ENCODE results near the gene NOL7. TPM values are rescaled to one million over a fixed set of nuclear protein-coding genes. Genes with fewer than 3 reads are reported as not detected.

Gene NOL7
- total and polyA plus RNA-seq, 2 of the 13 experiments (the other 11 are each of a cell fraction or from before 2014, with no cell fraction given) = 37.8 to 186 TPM

DNA sequence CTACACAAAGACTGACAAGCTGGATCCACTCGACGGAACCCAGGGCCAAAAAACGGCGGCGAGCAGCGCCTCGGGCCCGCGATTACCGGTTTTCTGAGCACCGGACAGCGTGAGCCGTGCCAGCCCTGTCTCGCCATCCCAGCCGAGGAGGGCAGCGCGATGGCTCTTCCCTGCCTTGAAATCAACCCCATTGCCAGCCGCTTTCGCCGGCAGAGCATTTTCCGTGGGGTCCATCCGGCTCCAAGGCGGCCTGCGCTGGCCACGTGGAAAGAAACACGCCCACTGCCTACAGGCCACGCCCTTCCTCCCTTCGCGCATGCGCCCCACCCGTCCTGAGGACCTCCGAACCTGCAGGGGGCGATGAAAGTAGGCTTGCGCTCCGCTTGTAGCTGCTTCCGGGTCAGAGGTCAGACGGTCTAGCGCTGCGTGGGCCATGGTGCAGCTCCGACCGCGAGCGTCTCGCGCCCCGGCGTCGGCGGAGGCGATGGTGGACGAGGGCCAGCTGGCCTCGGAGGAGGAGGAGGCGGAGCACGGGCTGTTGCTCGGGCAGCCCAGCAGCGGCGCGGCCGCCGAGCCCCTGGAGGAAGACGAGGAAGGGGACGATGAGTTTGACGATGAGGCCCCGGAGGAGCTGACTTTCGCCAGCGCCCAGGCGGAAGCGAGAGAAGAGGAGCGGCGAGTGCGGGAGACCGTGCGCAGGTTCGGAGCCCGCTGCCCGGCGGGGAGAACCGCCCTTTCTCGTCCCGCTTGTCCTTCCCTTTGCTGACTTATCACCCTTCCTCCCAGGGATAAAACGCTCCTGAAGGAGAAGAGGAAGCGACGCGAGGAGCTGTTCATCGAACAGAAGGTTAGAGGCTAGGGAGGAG lies at the start of gene NOL7 (continued):
- TF ChIP-seq, protein P1, sequence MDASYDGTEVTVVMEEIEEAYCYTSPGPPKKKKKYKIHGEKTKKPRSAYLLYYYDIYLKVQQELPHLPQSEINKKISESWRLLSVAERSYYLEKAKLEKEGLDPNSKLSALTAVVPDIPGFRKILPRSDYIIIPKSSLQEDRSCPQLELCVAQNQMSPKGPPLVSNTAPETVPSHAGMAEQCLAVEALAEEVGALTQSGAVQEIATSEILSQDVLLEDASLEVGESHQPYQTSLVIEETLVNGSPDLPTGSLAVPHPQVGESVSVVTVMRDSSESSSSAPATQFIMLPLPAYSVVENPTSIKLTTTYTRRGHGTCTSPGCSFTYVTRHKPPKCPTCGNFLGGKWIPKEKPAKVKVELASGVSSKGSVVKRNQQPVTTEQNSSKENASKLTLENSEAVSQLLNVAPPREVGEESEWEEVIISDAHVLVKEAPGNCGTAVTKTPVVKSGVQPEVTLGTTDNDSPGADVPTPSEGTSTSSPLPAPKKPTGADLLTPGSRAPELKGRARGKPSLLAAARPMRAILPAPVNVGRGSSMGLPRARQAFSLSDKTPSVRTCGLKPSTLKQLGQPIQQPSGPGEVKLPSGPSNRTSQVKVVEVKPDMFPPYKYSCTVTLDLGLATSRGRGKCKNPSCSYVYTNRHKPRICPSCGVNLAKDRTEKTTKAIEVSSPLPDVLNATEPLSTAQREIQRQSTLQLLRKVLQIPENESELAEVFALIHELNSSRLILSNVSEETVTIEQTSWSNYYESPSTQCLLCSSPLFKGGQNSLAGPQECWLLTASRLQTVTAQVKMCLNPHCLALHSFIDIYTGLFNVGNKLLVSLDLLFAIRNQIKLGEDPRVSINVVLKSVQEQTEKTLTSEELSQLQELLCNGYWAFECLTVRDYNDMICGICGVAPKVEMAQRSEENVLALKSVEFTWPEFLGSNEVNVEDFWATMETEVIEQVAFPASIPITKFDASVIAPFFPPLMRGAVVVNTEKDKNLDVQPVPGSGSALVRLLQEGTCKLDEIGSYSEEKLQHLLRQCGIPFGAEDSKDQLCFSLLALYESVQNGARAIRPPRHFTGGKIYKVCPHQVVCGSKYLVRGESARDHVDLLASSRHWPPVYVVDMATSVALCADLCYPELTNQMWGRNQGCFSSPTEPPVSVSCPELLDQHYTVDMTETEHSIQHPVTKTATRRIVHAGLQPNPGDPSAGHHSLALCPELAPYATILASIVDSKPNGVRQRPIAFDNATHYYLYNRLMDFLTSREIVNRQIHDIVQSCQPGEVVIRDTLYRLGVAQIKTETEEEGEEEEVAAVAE (CRISPR knock-in tag; IDR thresholded peaks at IDR 0.05; ENCODE audit: borderline replicate concordance) = peak; percentile 95; the same call in 1 of the 2 replicates
- TF ChIP-seq, protein P2, sequence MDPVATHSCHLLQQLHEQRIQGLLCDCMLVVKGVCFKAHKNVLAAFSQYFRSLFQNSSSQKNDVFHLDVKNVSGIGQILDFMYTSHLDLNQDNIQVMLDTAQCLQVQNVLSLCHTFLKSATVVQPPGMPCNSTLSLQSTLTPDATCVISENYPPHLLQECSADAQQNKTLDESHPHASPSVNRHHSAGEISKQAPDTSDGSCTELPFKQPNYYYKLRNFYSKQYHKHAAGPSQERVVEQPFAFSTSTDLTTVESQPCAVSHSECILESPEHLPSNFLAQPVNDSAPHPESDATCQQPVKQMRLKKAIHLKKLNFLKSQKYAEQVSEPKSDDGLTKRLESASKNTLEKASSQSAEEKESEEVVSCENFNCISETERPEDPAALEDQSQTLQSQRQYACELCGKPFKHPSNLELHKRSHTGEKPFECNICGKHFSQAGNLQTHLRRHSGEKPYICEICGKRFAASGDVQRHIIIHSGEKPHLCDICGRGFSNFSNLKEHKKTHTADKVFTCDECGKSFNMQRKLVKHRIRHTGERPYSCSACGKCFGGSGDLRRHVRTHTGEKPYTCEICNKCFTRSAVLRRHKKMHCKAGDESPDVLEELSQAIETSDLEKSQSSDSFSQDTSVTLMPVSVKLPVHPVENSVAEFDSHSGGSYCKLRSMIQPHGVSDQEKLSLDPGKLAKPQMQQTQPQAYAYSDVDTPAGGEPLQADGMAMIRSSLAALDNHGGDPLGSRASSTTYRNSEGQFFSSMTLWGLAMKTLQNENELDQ (CRISPR knock-in tag; IDR thresholded peaks at IDR 0.05; ENCODE audit: borderline replicate concordance) = no peak; the same call in none of the 2 replicates
- TF ChIP-seq, protein P3, sequence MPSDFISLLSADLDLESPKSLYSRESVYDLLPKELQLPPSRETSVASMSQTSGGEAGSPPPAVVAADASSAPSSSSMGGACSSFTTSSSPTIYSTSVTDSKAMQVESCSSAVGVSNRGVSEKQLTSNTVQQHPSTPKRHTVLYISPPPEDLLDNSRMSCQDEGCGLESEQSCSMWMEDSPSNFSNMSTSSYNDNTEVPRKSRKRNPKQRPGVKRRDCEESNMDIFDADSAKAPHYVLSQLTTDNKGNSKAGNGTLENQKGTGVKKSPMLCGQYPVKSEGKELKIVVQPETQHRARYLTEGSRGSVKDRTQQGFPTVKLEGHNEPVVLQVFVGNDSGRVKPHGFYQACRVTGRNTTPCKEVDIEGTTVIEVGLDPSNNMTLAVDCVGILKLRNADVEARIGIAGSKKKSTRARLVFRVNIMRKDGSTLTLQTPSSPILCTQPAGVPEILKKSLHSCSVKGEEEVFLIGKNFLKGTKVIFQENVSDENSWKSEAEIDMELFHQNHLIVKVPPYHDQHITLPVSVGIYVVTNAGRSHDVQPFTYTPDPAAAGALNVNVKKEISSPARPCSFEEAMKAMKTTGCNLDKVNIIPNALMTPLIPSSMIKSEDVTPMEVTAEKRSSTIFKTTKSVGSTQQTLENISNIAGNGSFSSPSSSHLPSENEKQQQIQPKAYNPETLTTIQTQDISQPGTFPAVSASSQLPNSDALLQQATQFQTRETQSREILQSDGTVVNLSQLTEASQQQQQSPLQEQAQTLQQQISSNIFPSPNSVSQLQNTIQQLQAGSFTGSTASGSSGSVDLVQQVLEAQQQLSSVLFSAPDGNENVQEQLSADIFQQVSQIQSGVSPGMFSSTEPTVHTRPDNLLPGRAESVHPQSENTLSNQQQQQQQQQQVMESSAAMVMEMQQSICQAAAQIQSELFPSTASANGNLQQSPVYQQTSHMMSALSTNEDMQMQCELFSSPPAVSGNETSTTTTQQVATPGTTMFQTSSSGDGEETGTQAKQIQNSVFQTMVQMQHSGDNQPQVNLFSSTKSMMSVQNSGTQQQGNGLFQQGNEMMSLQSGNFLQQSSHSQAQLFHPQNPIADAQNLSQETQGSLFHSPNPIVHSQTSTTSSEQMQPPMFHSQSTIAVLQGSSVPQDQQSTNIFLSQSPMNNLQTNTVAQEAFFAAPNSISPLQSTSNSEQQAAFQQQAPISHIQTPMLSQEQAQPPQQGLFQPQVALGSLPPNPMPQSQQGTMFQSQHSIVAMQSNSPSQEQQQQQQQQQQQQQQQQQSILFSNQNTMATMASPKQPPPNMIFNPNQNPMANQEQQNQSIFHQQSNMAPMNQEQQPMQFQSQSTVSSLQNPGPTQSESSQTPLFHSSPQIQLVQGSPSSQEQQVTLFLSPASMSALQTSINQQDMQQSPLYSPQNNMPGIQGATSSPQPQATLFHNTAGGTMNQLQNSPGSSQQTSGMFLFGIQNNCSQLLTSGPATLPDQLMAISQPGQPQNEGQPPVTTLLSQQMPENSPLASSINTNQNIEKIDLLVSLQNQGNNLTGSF (CRISPR knock-in tag; IDR thresholded peaks at IDR 0.05) = peak; percentile 81; the same call in 1 of the 2 replicates
- TF ChIP-seq ZBTB1 (CRISPR knock-in tag; IDR thresholded peaks at IDR 0.05; ENCODE audit: borderline replicate concordance) = no peak
- TF ChIP-seq SMARCE1 (IDR thresholded peaks at IDR 0.05; ENCODE audit: borderline replicate concordance) = no peak
- TF ChIP-seq ZIK1 (CRISPR knock-in tag; IDR thresholded peaks at IDR 0.05; ENCODE audit: borderline replicate concordance, low read depth) = peak; percentile 93
- peak; percentile 85 for TF ChIP-seq PITX1 (CRISPR knock-in tag; IDR thresholded peaks at IDR 0.05)
- peak; percentile 36; the same call in 1 of the 2 replicates for TF ChIP-seq NFYB (CRISPR knock-in tag; IDR thresholded peaks at IDR 0.05)
- TF ChIP-seq GATAD1 (CRISPR knock-in tag; IDR thresholded peaks at IDR 0.05) = peak; percentile 99
- TF ChIP-seq SATB2 (CRISPR knock-in tag; IDR thresholded peaks at IDR 0.05) = peak; percentile 73
- TF ChIP-seq ZFAT (CRISPR knock-in tag; conservative IDR thresholded peaks at IDR 0.05) = peak; percentile 85
- TF ChIP-seq ZNF773 (CRISPR knock-in tag; IDR thresholded peaks at IDR 0.05; ENCODE audit: borderline replicate concordance) = peak; percentile 34; the same call in 1 of the 2 replicates
- TF ChIP-seq JDP2 (CRISPR knock-in tag; IDR thresholded peaks at IDR 0.05; ENCODE audit: borderline replicate concordance) = no peak; the same call in 1 of the 2 replicates
- no peak for TF ChIP-seq HMGA1 (CRISPR knock-in tag; conservative IDR thresholded peaks at IDR 0.05)
